Endothelial cell of umbilical vein (primary cell): ENCODE measurements around the gene ACER3. TPM values are rescaled to one million over a fixed set of nuclear protein-coding genes. Genes with fewer than 3 reads are reported as not detected.

Experiments used
- BruUV-seq: library from RNA; stranded (reverse); fragments of 400-500 nt; replicated peaks from 2 replicates; lab custom pipeline; 2021; lab: Mats Ljungman, UMichigan
- CTCF ChIA-PET: fragments of 300-600, 350-600 bp; sonication (Branson Sonifier 250); formaldehyde crosslinking; loops from one replicate; lab custom pipeline; 2021; ENCODE audit warnings: antibody characterized with exemption, inconsistent platforms; lab: Charles Lee
- POLR2A ChIA-PET: fragments of 300-600, 350-600 bp; sonication (Branson Sonifier 250); formaldehyde crosslinking; loops from one replicate; lab custom pipeline; 2021; ENCODE audit warnings: antibody characterized with exemption, inconsistent platforms; lab: Charles Lee
- DNase-seq: peaks from one replicate; pipeline ENCODE4 v3.0.0-alpha.2; 2011; ENCODE audit warnings: low read depth, low spot score
- FAIRE-seq: peaks from 2 replicates; lab custom pipeline; 2011; peaks lifted over from hg19 to GRCh38; lab: Jason Lieb, UNC
- H2AFZ ChIP-seq: 2 replicates; pipeline ENCODE4 v1.6.0; 2012; ENCODE audit warnings: low read depth, low read length, control low read depth, inconsistent platforms
- H3K27ac ChIP-seq: 2 replicates; pipeline ENCODE4 v1.5.1; 2011; ENCODE audit warnings: low read depth, mild to moderate bottlenecking, control low read depth, low read length, moderate library complexity; ENCODE audit not compliant: insufficient read depth
- H3K27me3 ChIP-seq, 2 experiments: 2 replicates each; pipeline versions ENCODE4 v1.6.0 to v1.6.1; 2011; ENCODE audit warnings: low read length in 2 of 2, mixed read lengths in 1 of 2; ENCODE audit not compliant: control insufficient read depth in 2 of 2, insufficient read depth in 2 of 2
- H3K36me3 ChIP-seq, 2 experiments: 2 replicates in 1 of 2; 3 replicates in 1 of 2; pipeline ENCODE4 v1.5.1; 2011; ENCODE audit warnings: low read length in 2 of 2, mild to moderate bottlenecking in 1 of 2, moderate library complexity in 1 of 2; ENCODE audit not compliant: control insufficient read depth in 2 of 2, insufficient read depth in 2 of 2; ENCODE audit errors: extremely low read depth in 1 of 2
- H3K4me1 ChIP-seq: 3 replicates; pipeline ENCODE4 v1.5.1; 2011; ENCODE audit warnings: mild to moderate bottlenecking, low read length; ENCODE audit not compliant: control insufficient read depth, insufficient read depth; ENCODE audit errors: extremely low read depth
- H3K4me2 ChIP-seq: 2 replicates; pipeline ENCODE4 v1.6.1; 2011; ENCODE audit warnings: low read length, control low read depth, mixed read lengths; ENCODE audit not compliant: insufficient read depth
- H3K4me3 ChIP-seq, 3 experiments: fragments of 200-600 bp in 1 of 3; sonication (generic), shearing (Covaris generic) in 1 of 3; replicated peaks in 1 of 3; 2 replicates each; pipeline ENCODE4 v1.5.1; 2011 to 2016; ENCODE audit warnings: control low read depth in 3 of 3, low read length in 3 of 3, mild to moderate bottlenecking in 2 of 3, inconsistent platforms in 1 of 3, low read depth in 1 of 3, moderate library complexity in 1 of 3; ENCODE audit not compliant: insufficient read depth in 1 of 3
- H3K79me2 ChIP-seq: 2 replicates; pipeline ENCODE4 v1.6.0; 2012; ENCODE audit warnings: low read length, inconsistent platforms; ENCODE audit not compliant: control insufficient read depth, insufficient read depth
- H3K9ac ChIP-seq: replicated peaks from 2 replicates; pipeline ENCODE3; 2011; ENCODE audit warnings: low read length, control low read depth; ENCODE audit not compliant: insufficient read depth; ENCODE audit errors: extremely low read depth
- H3K9me1 ChIP-seq: replicated peaks from 3 replicates; pipeline ENCODE4 v1.6.0; 2011; ENCODE audit warnings: mild to moderate bottlenecking, low read length; ENCODE audit not compliant: control insufficient read depth, insufficient read depth; ENCODE audit errors: extremely low read depth
- H3K9me3 ChIP-seq: replicated peaks from 2 replicates; pipeline ENCODE4 v1.5.1; 2012; ENCODE audit warnings: low read length, inconsistent platforms; ENCODE audit not compliant: control insufficient read depth, insufficient read depth
- H4K20me1 ChIP-seq: replicated peaks from 2 replicates; pipeline ENCODE3; 2011; ENCODE audit warnings: mild to moderate bottlenecking, low read length; ENCODE audit not compliant: control insufficient read depth, insufficient read depth; ENCODE audit errors: extremely low read depth
- EZH2 ChIP-seq: IDR thresholded peaks from 2 replicates; pipeline ENCODE4 v1.6.1; 2012; ENCODE audit warnings: borderline replicate concordance, low read depth, mild to moderate bottlenecking, moderate library complexity, low read length, inconsistent platforms; ENCODE audit not compliant: severe bottlenecking
- FOS ChIP-seq: IDR thresholded peaks from 2 replicates; pipeline ENCODE4 v1.6.1; 2011; ENCODE audit warnings: mild to moderate bottlenecking, low read length, moderate library complexity, borderline replicate concordance; ENCODE audit not compliant: insufficient read depth
- GATA2 ChIP-seq: IDR thresholded peaks from 2 replicates; pipeline ENCODE4 v1.7.0; 2011; ENCODE audit warnings: low read depth, mild to moderate bottlenecking, moderate library complexity, mixed read lengths, low read length; ENCODE audit not compliant: insufficient read length, insufficient read depth
- JUN ChIP-seq: IDR thresholded peaks from 2 replicates; pipeline ENCODE4 v1.6.1; 2011; ENCODE audit warnings: borderline replicate concordance, low read depth; ENCODE audit not compliant: insufficient read length, insufficient read depth
- MYC ChIP-seq: IDR thresholded peaks from one replicate; pipeline ENCODE4 v1.6.1; 2011; ENCODE audit warnings: mild to moderate bottlenecking, low read depth, low read length
- POLR2A ChIP-seq: IDR thresholded peaks from 2 replicates; pipeline ENCODE4 v1.6.1; 2012; ENCODE audit warnings: low read depth, mild to moderate bottlenecking, control low read depth, low read length
- POLR2AphosphoS5 ChIP-seq: IDR thresholded peaks from 2 replicates; pipeline ENCODE4 v1.6.1; 2012; ENCODE audit warnings: low read depth, mild to moderate bottlenecking, control low read depth, low read length, moderate library complexity; ENCODE audit not compliant: insufficient read depth
- dilution Hi-C: fragments of 300-500 bp; cut with MboI; formaldehyde crosslinking; loops from one replicate; pipeline ENCODE4 v1.15.0; 2019; ENCODE audit warnings: low sequenced_read_pairs; ENCODE audit not compliant: extremely low pct_ligation_motif_present
- intact Hi-C: fragments of 100-400 bp; cut with micrococcal nuclease; formaldehyde crosslinking; loops from one replicate; pipeline ENCODE4 v1.10.0; 2022
- polyA plus RNA-seq, 4 experiments: library from polyadenylated mRNA; depleted of rRNA in 3 of 4; stranded (reverse) in 3 of 4; unstranded in 1 of 4; fragments of >200 nt; gene quantifications; 2 replicates each; pipeline versions ENCODE4 v1.2.1 to v1.2.3, GENCODE V29; 2011 to 2012; ENCODE audit warnings: missing spikeins in 1 of 4
- total RNA-seq: library from RNA; stranded (reverse); gene quantifications from 2 replicates; pipeline ENCODE4 v1.2.3, GENCODE V29; 2021
- TF ChIP-seq, protein P1 (sequence below), 2 donors: IDR thresholded peaks; 1 replicate in 1 of 2; 2 replicates in 1 of 2; pipeline ENCODE4 v1.5.1; 2011; ENCODE audit warnings: low read length in 2 of 2, mild to moderate bottlenecking in 2 of 2, moderate library complexity in 2 of 2, control low read depth in 1 of 2, inconsistent platforms in 1 of 2, low read depth in 1 of 2; ENCODE audit not compliant: insufficient read depth in 1 of 2; ENCODE audit errors: extremely low read depth in 1 of 2
- TF ChIP-seq, protein P2 (sequence below): IDR thresholded peaks from 2 replicates; pipeline ENCODE4 v1.6.1; 2011; ENCODE audit not compliant: insufficient read depth, insufficient read length

ACER3 gene
- total and polyA plus RNA-seq, 2 donors (not counting 3 experiments of a cell fraction or from before 2014, with no cell fraction given) = 9.9 to 31.6 TPM

DNA sequence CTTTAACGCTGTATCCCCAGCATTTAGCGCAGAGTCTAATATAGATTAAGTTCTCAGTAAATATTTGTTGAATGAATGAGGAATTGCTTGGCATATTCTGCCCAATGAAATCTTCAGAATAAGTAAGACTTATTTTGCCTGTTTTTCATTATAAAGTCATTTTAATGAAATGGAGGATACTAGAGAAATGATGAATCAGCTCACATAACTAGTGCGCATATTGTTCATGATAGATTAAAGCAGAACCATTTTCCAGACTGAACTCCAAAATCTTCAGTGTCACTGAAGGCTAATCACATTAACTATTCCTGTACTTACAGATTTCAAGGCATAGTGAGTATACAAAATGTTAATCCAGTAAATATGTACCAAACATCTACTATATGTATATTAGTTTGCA, 29.6 kb downstream of the ACER3 start:
- Histone ChIP-seq H3K36me3 (no peaks in the 10 kb centered on the region), H3K27ac (no peak overlapping the region), H3K4me2 (no peak overlapping the region), H2AFZ (no peak overlapping the region), H4K20me1 (no peaks in the 10 kb centered on the region), H3K9ac (no peak overlapping the region), H3K27me3 (no peaks in the 10 kb centered on the region), H3K9me3 (no peaks in the 10 kb centered on the region), H3K4me3 (no peak overlapping the region), H3K79me2 (peaks cover 19% of the 10 kb centered on the region), H3K9me1 (no peaks in the 10 kb centered on the region), H3K4me1 (peaks cover 34% of the 10 kb centered on the region)
- FAIRE-seq (no peak), DNase-seq (no peak)
- intact Hi-C loops = no loop called here
- dilution Hi-C loops = no loop called here
- ChIA-PET CTCF (interaction anchor here (0.8 to 4.0 kb wide), 2 partner anchors 9 to 29 kb away, joined by 3 to 31 read pairs; no protein-coding TSS in a partner anchor), POLR2A (no interaction called here)
- BruUV-seq = no TSS peak
- TF ChIP-seq POLR2AphosphoS5 (no peak), POLR2A (no peak), GATA2 (no peak), EZH2 (no peak), FOS (no peak), MYC (no peak), JUN (no peak)
- TF ChIP-seq, protein P1, sequence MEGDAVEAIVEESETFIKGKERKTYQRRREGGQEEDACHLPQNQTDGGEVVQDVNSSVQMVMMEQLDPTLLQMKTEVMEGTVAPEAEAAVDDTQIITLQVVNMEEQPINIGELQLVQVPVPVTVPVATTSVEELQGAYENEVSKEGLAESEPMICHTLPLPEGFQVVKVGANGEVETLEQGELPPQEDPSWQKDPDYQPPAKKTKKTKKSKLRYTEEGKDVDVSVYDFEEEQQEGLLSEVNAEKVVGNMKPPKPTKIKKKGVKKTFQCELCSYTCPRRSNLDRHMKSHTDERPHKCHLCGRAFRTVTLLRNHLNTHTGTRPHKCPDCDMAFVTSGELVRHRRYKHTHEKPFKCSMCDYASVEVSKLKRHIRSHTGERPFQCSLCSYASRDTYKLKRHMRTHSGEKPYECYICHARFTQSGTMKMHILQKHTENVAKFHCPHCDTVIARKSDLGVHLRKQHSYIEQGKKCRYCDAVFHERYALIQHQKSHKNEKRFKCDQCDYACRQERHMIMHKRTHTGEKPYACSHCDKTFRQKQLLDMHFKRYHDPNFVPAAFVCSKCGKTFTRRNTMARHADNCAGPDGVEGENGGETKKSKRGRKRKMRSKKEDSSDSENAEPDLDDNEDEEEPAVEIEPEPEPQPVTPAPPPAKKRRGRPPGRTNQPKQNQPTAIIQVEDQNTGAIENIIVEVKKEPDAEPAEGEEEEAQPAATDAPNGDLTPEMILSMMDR (IDR thresholded peaks at IDR 0.05; ENCODE audit: extremely low read depth in 1 of 2, insufficient read depth in 1 of 2, low read depth in 1 of 2, low read length in 2 of 2) = no peak
- TF ChIP-seq, protein P2, sequence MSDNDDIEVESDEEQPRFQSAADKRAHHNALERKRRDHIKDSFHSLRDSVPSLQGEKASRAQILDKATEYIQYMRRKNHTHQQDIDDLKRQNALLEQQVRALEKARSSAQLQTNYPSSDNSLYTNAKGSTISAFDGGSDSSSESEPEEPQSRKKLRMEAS = no peak
